ENCODE data around the gene KNCN.
A peak's percentile ranks its signal among the peaks of the same experiment; 100 is the strongest.

The KNCN gene

DNA sequence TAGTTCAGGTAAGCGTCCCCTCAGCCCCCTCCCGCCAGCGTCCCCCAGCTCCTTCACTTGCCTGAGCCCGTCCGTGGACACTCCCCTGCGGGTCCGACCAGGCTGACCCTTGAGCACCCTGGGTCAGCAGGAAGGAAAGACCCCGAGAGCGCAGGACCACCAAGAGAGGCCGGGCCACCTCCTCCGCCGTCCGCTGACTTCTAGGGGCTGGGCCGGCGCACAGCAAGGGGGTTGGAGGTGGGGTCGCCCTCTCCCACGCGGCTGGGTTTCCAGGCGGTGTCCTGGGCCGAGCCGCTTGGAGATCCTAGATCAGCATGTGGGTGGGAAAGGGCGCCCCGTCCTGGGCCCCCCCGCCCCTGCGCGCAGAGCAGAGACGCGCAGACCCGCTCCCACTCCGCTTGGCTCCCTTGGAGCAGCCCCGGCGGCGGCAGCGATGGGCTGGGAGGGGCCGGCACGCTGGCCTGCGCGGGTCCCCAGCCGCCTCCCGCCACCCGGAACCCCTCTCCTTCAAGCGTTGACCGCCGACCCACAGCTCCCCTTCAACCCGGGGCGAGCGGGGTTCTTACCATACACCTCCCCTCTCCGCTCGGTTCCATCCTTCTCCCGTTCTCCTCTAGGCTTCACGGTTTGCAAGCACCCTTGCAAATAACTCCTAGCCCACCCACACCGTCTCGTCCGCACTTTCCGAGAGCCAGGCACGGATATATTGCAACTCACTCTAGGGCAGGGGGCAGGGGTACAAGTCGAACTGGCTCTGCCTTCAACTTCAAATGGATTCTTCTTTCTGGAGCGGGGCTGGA lies 7.5 kb downstream of the KNCN start:
- DNase-seq = no peak

DNA sequence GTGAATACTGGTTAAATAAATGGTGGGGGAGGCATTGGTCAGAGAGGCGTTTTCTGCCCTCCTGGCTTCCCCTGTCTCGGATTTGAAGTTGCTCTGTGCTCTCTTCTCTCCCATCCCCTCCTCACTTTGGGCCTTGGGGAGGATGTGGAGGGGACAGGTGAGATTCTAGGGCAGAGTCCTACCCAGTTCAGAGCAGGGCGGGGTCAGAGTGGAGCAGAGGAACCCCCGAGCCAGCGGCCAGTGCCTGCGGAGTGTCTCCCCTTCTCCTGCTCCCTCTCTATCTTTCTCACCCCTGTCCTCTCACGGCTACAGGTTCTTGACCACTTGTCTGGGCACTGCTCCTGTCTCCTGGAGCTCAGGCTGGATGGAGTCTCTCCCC lies 8.1 kb downstream of the KNCN start:
- DNase-seq = no peak

DNA sequence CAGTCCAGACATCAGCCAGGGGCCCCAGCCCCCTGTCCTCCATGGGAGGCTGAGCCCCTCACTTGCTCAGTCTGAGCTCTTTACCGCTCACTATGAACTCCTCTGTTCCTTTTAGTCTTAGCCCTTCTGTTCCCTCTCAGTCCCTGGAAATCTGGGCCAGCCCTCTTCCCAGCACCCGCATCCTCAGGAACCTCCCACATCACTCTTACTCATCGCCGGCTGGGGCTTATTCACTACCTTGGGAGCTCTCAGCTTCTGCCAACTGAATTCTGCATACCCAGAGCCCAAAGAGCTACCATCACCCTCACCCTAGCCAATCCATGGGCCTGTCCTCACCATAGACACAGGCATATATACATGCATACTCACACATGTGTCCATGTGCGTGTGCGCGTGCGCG lies 11.5 kb downstream of the KNCN start:
- DNase-seq = no peak

DNA sequence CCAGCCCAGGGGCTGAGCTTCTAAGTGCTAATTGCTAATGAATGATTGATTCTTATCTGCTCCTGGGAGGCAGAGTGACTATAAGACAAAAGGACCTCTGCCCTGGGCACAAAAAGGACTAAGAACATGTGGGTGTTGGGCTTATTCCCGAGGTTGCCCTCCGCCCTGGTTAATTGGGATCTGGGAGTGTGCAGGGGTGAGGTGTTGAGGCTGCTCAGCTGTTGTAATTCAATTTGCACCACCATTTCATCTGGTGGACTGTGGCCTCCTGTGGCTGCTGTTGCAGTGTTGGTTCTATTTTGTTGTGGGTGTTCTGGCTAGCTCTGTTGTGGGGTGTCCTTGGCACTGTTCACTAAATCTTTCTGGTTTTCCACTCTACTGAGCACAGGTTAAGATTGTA lies 13.3 kb downstream of the KNCN start:
- DNase-seq = no peak

DNA sequence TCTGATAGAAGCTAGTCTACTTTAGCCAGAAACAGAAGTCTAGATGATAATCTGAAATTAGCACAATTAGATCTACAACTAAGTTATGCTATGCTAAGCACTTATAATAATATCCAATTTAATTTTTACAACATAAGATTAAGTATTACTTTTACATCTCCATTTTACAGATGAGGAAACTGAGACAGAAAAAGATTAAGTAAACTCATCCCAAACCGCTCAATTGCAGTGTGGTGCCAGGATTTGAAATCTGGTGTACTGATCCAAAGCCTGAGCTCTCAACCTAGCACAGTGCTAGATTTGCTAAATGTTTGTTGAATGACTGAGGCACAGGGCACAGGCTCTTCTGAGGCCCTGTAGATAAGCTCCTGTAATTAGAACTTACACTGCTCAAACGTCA lies 13.8 kb downstream of the KNCN start:
- DNase-seq = no peak

DNA sequence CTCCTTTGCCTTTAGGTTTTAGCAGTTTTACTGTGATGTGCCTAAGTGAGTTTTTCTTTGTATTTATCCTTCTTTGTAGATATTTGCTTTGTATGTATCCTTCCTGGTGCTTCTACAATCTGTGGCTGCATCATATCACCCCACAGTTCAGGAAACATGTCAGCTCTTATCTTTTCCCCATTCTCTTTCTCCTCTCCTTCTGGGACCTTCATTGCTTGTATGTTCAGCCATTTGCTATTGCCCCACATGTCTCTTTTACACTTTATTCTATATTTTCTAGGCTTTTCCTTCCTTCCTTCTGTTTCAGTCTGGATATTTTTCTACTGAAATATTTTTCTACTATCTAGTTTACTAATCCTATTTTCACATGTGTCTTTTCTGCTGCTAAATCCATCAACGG lies 14.9 kb downstream of the KNCN start:
- DNase-seq = no peak

DNA sequence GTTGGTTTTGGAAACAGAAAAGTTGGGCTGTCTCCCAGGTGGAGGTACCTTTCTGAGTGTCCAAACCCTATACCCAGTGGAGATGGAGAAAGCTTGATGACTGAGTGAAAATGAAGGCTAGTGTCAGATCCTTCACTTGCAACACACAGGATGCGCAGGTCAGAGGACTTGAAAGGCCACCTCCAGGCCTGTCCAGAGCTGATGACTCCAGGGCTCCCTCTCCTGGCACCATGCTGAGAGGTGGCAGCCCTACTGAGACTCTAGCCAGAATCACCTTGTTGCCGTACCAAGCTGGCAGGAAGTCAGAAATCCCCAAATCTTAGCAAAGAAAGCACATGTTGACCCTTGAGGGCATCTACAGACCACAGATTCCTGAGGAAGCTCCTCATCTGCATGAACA lies 16.4 kb downstream of the KNCN start:
- no peak for DNase-seq

DNA sequence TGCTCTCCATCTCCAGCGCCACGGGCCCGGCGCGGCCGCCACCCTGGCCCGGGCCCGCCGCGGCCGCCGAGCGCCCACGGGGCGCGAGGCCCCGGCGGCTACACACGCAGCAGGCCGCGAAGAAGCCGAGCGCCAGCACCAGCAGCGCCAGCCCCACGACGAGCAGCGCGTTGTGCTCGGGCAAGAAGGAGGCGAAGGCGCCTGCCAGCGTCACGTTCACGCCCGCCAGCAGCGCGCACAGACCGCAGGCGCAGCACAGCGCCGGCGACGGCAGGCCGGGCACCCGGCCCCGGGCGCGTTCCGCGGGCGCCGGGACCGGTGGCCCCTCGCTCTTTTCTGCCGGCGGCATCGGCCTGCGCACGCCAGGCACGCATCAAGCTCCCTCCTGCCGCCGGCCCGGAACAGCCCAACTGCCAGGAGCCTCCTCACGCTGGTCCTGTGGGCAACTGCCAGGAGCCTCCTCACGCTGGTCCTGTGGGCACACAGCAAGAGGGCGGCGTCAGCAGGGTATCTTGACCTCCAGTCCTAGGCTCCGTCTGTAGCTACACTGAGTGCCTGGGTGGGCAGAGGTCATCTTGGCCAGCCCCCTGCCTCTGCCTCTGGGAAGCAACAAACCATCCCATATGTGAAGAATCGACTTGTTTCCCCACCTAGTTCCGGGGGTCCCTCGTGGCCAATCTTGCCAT lies 18.1 kb downstream of the KNCN start:
- DNase-seq = peak; percentile 33

DNA sequence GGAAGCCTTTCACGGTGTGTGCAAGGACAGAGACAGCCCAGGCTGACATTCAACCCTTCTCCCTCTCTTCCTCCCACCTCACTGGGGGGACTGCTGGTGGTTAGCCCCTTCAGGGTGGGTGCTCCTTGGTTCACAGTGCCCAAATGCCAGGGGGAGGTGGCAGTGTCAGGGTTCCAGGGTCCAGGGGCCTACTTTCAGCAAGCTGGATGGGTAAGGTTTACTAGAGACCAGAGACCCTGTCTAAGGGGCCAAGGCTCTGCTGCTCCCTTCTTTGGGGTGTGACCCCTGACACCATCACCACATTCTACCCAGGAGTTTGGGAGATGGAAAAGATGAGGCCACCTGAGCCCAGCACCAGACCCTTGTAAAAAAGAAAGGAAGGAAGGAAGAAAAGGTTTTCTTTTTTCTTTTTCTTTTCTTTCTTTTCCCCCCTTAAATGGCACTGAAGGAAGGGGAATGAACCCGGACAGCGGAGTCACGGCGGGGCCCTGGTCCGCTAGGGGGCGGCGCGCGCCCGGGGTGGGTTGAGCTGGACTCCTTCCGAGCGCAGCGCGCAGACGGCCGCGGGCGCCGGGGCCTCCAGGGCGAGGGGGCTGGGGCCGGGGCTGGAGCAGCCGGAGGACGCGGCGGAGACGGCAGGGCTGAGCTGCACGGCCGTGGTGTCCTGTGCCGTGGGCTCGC lies 18.8 kb downstream of the KNCN start:
- peak; percentile 67 for DNase-seq

DNA sequence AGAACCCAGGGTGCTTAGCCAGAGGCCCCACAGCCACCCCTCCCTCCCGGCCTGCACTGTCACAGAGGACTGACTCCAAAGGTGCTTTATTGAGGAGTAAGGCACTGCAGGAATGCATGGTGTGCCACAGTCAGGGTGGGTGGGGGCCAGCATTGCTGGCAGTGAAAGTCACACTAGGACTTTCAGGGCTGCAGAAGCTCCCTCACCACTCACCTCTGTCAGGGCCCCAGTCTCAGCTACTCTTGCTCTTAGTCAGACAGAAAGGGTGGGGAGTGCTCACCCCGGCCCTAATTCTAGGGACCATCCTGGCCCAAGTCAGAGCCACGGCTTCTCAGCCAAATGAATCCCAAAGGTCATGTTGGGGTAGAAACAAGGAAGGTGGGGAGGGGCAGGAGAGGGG lies 19.4 kb downstream of the KNCN start:
- no peak for DNase-seq

DNA sequence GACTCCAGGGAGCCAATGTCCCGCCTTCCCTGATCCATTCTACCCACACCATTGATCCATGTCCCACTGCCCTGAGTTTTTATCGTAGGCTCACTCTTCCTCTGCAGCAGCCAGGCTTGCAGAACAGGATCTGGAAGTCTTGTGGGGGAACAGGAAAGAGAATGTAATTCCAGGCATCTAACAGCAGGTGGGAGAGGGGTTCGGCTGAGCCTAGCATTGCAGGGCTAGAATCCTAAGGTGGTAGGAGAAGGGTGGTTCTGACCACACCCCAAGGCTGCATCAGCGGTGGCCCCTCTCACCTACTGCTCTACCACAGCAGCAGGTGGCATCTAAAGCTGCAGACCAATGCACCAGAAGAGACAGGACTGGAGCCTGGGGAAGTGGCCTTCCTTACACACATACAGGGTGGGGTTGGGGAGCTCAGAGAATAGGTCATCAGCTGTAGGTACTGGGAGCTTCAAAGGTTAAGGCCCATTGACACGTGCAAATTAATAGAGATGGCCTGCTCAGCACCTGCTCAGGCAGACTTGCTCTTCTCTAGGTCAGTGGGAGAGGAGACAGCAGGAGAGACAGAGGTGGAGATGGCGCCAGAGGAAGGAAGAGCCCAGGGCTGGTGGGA lies 20.5 kb downstream of the KNCN start:
- DNase-seq = no peak

DNA sequence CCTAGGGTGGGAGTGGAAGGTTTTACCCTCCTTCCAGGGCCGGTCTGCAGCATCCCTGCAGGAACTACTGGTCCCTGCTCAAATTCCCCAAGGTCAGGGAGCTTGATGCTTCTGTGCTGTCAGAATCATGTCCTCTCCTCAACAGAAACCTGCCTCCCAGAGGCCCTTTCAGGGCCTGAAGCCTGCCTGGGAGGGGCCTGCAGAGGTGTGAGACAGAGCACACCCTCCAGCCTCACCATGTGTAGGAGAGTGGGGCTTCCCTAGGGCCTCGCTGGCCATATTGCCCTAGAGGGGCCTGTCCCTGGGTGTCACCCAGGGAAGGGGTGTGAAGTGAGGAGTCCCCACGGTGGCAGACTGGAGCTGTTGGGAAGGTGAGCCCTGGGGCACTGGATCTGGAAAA lies 21.1 kb downstream of the KNCN start:
- DNase-seq = no peak

DNA sequence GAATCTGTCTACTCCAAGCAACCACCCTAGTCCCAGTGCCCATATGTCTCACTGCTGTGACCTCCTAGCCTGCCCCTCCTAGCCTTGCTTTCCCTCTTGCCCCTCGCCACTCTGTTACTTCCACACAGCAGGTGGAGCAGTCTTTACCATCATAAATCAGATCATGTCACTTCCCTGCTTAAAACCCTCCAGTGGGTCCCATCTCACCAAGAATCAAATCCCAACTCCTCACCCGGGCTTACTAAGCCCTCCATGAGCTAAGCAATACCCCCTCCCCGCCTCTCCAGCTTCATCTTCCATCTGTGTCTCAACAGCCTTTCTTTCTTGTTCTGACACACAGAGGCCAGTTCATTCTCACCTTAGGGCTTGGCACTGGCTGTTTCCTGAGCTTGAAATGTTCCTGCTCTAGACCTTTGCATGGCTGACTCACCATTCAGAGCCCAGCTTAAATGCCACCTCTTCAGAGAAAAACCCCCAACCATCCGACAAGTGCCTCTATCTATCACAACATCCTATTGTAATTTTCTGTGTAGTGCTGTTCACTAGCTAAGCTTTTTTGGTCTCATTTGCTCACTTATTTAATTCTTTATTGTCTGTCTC lies 22.3 kb downstream of the KNCN start:
- DNase-seq = no peak

DNA sequence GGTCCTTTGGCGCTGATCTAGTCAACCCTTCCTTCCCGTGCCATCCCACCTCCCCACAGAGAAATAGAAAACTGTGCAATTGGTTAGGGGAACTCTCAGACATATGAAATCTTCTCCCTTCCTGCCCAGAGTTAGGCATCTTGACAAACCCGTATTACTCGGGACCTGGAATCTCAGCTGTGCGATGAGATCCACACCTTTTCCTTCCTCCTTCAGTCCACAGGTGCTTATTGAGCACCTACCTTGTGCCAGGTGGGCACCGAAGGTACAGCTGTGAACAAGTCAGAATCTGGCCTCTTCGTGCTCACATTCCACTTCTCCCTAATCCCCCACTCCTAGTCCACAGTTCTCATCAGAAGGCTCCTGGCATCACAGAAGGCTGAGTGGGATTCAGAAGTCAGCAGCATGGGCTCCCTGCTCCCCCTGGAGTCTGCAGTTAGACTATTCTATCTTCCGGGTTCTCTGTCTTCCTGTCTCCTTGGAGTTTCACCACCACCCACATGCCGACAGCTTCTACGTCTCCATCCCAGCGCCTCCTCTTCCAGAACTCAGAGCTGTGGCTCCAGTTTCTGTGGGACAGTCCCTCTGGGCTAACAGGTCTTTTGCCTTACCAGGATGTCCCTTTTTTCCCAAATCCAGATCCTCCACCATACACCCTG lies 23.0 kb downstream of the KNCN start:
- DNase-seq = no peak

DNA sequence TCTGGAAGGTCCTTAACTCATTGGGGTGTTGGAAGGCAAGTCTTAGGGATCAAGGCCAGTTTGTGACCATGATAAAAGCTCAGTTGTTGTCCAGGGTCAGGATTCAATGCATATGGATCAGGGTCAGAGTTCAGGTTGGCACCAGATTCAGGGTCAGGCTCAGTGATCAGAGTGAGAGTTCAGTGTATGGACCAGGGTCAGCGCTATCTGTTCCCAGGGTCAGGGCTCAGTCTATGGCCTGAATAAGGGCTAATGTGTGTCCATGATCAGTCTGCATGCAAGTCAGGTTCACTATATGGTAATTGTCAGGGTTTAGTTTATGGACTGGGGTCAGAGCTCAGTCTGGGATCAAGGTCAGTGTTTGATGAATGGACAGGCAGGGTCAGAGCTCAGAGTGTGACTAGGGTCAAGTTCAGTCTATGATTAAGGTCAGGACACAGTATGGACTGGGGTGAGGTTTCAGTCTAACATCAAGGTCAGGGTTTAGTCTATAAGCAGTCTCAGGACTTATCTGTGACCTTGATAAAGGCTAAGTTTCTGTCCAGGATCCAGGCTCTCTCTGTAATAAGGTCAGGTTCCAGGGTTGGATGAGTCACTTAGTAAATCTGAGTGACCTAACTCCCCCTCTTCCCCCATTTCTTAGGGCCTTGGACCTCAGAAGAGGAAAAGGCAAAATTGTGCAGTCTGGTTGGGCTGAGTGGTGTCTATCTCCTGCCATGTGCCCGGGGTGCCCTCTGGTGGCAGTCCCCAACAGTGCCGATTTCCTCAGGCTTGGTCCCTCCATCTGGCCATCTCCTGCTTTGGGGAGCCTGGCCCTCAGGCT lies 23.8 kb downstream of the KNCN start:
- peak; percentile 85 for DNase-seq

DNA sequence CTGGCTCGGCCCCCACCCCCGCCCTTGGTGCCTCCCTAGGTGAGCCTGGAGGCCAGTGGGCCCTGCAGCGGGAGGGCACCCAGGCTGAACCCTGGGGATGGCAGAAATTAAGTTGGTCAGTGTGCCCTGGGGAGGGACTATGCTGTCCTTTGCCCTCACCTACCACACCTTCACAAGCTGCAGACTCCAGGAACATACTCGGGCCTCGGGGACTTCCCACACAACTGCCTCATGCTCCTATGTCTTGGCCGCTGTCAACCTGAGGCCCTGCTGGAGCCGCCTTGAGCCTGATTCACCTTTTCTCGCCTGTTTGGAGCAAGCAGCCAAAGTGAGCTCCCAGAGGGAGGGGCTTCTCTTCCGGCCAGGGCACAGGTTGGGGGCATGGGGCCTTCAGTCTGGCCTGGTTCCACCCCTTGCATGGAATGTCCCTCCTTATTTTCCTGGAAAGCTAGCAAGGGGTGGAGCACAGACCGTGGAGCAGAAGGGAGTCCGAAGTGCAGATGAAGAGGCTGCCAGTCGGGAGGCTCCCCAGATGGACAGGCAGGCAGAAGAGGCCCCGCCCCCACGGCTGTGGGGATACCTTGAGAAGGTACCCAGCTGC lies 24.7 kb downstream of the KNCN start:
- DNase-seq = peak; percentile 66

DNA sequence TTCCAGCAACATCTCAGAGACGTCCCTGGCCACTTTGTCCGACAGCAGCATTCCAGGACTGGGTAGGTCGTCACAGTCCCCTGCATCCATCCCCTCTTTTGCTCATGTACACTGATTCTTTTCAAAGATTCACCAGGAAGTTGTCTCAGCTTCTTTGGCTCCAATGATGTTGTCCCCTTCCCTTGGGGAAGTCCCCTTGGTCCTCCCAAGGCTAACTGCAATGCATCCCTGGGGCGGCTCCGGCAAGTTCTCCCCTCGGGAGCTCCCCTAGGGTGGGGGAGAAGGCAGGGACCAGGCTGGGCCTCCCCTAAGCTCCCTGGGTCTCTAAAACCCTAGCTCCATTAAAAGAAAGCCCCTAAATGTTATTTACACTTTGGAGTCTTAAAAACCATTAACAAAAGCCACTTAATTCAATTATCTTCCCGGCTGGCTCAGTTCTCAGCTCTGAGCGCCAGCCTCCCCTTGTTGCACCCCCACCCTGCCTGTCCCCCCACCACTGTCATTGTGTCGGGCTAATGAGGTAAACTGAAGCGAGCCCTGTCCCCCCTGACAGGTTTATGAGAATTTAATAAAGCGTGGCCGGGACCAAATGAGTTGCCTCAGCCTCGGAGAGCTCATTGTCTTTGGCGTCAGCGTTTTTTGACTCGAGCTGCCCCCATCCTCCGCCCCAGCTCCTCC lies 25.3 kb downstream of the KNCN start:
- DNase-seq = peak; percentile 90

DNA sequence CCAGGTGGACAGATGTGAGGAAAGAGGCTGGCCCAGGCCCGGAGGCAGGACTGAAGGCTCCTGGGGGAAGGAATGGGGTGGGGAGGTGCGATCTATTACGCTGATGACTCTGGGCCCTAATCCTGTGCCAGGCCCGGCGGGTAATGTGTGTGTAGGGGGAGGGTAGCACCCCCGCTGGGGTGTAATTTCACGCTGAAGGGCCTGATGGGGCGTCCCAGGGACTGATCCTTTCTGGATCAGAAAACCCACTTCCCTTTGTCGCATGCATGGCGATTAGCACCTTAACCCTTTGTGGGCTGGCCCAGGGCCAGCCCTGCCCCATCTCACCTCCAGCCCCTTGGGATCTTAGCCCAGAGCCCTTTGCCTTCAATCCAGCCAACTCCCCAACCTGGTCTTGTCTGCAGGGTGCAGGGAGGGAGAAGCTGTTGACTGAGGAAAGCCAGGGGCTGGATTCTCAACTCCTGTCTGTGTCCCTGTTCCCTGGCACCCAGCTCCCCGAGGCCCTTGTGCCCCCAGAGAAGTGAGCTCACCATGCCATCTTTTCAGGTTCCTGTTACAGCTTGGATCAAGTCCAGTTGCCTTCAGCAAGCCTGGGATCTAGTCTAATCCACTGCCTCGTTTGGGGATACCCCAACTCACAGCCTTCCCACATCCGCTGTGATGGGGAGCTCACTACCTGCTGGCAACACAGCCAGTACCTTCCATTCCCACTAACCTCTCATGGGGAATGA lies 26.0 kb downstream of the KNCN start:
- DNase-seq = peak; percentile 31

DNA sequence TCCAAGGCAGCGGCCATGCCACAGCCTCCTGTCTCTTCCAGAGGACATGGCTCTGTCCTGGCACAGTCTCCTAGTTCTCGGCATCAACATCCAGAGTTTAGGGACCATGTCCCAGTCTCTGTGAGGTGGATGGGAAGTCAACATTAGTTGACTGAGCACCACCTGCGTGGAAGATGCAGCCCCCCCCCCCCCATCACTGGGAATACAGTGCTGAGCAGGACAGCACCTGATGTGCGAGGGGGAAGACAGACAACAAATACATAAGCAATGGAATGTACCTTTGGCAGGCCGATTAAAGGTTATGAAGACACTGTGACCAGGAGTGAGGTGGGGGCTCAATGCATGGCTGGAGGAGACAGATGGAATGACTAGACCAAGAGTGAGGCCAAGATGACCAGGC lies 26.6 kb downstream of the KNCN start:
- DNase-seq = no peak

All from DMS79 treated with DMSO at 0.1 percent for 48 hours (cell line).